Measurements from ENCODE around the gene ARHGAP26.

ARHGAP26 gene

DNA sequence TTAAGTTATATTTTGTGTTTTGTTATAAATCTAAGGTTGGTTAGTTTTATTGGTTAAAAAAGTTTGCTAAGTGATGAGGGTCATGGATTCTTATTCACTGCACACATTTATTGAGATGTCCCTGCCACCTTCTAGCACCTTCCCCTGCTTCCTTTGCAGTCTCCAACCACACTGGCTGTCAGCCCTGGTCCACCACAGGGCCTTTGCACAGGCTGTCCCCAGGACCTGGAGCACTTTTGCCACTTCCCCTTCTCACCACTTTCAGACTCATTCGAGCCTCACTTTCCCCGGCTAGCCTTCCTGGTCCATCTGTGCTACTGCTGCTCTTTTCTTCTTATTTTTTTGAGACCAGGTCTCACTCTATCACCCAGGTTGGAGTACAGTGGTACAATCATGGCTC is 45.3 kb downstream of the ARHGAP26 start:
- DNase-seq = no peak

DNA sequence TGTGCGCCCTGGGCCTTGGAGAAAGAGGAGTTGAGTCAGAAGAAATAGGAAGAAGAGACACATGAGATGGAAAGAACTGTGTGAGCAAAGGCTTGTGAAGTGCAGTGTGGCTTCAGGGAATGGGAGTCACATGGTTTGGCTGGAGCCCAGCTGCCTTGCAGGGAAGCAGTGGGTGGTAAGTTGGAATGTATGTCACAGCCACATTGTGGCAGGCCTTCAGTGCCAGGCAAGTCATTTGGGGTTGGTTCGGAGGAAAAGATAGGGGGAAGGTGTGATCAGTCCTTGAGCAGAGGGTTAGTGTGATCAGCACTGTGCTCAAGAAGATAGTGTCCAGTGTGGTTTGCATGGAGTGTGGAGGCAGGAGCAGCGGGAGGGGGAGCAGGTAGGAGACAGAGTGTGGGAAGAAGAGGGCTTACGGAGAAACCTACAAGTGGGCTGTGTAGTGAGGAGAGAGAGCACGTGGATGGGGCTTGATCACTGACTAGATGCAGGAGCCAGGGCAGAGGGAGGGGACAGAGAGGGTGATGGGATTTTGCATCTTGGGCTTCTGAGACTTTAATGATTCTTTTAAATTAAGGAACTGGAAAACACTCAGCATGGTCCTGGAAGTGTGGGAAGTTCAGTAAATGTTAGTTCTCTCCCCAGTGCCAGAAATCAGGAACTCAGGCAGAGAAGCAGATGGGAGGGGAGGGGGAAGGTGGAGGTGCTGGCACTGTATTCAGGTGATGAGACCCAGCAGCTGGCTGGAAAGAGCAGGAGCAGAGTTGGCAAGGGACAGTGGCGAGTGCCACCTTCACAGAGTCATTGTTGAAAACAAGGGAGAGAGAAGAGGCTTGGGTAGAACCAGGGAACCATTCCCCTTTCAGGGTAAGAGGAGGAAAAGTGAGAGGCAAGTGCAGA is 46.6 kb downstream of the ARHGAP26 start:
- DNase-seq = peak; percentile 8

DNA sequence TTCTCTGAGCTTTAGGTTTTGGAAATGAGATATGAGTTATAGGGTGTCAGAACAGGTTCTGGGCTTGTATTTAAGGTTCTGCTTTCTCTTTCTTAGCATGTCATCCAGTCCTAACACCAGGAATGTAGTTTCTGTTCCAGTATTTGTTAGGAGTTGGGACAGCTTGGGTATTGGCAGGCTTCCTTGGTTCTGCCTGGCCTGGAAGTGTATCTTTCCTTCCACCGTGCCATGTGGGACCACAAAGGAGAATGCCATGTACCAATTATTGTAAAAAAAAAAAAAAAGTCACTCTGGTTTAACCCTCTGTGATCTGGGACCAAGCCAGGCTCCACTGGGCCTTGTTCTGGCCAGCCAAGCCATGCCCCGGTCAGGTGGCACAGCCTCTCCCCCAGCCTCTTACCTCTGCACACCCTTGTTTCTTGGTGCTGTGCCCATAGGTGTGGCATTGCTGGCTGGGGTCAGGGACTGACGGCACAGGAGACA is 47.8 kb downstream of the ARHGAP26 start:
- no peak for DNase-seq

DNA sequence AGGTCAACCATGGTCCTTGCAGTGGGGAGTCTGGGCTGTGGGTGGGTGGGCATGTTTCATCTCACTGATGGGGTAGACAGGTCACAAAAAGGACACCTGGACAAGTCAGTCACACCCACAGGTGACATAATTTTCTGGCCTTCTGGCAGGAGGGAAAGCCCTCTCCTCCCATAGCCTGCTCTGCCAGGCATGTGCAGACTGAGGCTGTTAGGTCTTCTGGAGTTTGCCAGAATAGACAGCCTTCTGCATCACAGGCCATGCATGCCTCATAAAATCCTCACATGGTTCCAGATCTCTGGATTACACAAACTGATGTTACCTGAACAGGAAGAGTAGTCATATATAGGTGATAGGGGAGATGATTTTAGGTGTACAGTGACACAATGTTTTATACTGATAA is 49.1 kb downstream of the ARHGAP26 start:
- no peak for DNase-seq

DNA sequence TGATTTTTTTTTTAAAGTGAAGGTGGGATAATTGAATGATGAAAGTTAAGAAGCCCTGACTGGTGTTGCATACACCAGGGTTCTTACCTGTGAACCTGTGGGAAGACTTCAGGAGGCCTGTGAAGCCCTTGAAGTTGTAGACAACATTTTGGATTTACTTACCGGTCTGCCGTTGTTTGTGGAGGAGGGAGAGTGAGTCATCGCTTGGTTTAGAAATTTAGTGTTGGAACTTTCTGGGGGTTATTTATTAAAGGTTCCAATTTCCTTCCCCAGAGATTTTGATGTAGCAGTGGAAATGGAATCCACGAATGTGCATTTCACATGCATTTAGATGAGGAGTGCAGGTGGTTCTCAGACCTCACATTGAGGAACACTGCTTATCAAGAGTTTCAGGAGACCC is 49.6 kb downstream of the ARHGAP26 start:
- DNase-seq = no peak

DNA sequence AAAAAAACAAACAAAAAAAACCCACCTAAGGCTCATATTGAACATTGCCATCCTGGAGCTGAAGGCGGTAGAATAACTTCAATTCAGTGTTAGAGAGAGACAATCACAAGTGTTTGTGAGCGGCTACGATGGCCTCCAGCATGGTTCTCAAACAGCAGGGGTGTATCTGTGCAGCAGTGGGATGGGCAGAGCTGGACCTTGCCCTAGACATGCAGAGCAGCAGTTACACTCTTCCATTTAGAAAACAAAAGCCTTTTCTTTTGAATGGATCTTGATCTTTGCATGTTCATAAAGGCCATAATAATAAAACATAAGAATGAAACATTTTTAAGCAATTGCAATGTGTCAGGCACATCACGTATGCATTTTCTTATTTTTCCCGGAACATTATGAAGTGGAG is 50.3 kb downstream of the ARHGAP26 start:
- no peak for DNase-seq

DNA sequence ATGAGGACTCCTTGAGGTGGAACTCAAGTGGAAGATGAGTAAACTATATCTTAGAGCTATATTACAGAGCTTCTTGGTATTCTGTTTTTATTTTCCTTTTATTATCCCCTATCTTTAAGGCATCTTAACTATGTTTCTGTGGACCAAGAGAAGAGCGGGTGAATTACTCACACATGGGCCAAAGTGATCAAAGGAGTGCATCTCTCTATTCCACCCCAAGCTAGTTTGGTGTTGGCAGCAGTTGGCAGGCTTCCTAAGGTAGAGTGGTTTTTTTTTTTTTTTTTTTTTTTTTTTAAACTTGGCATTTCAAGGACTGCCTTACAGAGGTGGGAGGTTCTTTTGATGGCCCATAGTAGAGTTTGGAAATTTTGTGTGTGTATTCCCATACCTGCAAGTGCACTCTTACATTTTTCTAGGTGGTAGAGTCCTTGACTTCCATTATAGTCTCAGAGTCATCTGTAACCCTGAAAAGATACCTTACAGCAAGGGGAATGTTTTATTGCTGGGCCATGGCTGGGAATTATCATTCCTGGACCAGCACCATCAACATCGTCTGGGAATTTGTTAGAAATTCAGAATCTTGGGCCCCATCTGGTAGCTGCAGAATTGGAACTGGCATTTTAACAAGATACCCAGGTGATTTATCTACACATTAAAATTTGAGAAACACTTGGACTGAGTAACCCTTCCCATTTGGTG is 51.0 kb downstream of the ARHGAP26 start:
- no peak for DNase-seq

DNA sequence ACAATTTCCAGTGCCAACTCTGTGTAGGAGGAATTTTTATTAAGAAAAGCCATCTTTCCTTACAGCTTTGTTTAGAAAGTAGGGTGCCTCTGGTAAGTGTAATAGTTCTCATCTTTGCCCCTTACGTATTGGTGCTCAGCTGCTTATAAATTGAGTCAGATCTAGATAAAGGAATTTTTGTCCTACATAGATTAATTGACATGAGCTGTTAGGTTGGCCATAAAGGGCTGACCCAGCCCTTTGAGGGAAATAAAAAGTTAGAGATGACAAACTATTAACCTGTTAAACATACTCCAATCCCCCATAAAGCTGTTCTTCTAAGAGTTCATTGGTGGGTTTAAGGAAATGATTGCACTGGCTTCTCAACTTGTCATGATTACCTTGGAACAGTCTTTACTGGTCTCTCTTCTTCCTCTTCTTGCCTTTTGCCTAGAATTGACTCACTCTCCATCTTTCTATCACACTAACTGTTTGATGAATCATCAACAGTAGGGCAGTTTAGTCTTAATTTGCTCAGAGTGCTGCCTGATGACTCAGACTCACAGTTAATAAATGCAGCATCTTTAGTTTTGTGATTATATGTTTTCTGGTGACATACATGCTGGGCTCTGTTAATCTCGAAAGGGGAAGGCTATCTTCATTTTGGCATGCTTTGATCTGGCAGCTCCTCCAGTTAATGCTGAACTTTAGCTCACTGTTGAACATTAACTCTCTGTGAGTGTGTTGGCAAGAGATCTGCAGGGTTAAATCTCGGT is 51.7 kb downstream of the ARHGAP26 start:
- DNase-seq = no peak

DNA sequence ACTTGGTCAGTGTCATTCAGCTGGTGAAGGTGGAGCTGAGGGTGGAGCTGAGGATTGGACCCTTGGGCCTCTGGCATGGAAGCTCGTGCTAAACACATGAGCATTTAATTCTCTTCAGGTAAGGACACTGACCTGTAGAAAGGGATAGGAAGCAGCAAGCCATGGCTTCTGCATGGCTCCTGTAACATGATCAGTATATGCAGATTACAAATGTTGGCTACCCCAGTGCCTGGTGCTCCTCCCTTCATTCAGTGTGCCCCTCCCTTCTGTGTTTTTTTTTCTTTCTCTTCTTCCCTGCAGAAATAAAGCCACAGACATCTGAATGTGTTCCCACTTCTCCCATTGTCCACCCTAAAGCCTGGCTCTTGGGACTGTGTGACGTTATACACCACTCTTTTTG is 52.9 kb downstream of the ARHGAP26 start:
- no peak for DNase-seq

DNA sequence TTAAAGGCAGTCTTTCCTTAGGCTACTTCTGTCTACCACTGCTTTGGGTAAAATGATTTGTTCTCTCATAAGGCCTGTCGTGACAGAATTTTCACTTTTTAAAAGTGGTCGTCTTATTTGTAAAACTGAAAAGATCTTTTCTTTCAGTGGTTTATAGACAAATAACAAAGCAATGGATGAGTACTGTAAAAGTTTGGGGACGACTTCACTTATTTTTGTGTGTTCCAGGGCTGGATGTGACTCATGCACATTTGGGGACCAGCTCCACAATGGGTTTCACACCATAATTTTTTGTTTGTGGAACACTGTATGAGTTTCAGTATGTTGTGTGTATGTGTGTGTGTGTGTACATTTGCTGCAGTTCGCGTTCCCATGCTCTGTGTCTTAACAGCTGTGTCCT is 53.6 kb downstream of the ARHGAP26 start:
- DNase-seq = no peak

DNA sequence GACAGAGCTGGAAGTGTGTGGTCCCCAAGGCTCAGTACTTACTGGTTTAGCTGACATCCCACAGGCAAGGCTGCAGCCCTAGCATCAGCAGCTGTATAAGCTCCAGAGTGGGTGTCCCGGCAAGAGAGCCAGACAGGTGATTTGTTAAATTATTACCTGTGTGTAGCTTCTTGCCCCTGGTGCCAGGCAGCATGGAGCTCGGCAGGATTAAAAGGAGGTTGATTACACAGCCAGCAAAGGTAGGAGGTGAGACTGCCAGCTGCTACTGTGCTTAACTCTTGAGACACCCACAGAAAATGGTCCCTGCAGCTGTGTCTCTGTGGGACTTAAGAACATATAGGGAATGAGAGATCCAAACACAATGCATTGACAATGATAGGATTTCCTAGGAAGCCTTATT is 54.2 kb downstream of the ARHGAP26 start:
- no peak for DNase-seq

DNA sequence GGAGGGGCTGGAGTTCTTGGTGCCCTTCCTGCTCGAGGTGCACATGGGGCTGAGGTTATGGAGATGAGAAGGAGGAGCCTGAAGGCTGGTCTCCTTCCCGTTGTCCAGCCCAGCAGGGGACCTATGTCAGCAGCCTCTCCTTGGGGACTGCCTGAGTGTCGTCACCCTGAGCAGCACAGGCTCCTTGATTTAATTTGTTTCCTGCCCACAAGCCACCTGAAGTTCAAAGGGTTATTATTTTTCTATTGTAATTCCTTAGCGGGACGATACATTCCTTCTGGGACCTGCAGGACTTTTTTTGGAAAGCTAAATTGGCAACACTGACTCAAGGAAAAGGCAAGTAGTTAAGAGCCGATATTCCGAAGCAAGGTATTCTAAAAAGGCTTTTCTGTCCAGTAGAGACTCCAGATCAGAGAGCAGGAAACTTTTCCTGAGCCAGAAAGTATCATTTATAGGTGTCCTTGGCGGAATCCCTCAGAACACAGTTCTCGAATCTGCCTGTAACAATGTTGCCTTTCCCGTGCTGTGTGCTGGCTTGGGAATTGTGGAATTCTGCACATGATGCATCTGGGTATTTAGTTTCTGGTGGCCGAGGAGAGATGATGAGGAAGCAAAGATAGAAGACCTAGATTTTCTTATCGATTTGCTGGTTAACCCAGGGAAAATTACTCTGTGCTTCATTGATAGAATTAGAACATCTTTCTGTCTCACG is 55.4 kb downstream of the ARHGAP26 start:
- DNase-seq = no peak

DNA sequence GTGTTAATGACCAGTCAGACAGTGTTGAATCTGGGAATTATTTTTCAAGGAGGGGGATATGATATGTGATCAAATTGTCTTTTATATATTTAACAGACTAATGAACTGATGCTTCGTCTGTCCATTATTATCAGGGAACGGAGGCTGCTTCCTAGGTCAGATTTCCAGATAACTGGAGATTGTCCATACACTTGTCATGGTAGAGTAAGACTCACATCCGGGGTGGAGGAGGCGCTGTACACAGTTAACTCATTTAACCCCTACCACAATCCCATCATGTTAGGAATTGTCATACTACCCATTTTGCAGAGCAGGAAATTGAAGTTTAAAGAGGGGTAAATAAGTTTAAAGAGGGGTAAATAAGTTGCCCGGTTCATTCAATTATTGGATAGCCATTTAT is 55.9 kb downstream of the ARHGAP26 start:
- no peak for DNase-seq

DNA sequence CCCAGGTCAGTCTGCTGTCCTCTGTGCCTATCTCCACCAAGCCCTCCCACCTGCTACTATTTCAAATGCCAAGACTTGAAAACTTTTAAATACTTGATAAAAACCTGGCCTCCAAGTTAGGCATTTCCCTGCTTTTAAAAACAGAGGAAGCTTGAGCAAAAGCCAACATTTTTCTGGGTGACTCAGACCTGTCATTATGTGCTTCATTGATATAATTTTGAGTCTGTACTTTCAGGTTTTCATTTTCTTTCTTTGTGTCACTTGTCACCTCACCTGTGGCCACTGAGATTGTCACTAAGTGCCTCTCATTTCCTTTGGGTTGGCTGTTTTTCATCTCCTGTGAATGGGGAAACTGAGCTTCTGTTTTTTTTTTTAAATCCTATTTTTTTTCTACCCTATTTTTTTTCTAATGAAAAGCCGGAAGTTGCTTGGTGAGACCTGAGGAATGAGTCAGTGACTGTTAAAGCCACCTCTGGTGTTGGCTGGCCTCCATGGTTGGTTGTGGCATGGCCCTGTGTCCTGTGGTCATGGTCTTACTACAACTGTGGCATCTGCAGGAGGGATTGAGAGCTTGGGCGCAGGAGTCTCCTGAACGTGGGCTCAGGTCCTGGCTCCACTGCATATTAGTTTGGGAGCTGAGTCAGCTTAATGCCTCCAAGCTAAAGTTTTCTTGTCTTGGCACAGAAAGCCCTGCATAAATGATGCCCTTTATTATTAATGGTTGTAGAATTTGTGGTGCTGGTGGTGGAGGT is 56.7 kb downstream of the ARHGAP26 start:
- no peak for DNase-seq

DNA sequence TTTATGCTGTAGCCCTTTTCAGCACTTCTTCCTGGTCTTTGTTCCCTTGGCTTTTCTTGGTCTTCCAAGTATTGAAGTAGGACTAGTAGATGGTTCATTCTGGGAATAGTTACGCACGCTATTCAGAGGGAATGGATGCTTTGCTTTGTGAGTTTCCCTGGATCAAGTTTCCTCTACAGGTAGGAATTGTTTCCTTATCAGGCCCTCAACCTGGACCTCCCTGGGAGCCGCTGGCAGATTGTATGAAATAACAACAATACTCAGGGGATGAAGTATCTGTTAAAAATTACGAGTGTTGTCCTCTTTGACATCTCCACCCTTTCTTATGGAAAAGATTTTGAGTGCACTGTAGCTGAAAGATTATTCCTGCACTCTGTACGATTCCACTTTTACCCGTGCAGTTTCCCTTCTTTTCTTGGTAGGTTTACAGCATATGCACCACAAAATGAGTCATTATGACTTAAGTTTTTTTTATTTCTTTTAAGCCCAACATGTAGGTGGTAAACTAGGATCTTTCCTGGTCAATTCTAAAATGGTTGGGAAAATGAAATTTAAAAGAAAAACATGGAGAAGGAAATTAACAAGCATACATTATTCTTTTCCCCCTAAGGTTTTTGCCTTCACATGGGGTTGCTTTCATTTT is 57.9 kb downstream of the ARHGAP26 start:
- DNase-seq = no peak

DNA sequence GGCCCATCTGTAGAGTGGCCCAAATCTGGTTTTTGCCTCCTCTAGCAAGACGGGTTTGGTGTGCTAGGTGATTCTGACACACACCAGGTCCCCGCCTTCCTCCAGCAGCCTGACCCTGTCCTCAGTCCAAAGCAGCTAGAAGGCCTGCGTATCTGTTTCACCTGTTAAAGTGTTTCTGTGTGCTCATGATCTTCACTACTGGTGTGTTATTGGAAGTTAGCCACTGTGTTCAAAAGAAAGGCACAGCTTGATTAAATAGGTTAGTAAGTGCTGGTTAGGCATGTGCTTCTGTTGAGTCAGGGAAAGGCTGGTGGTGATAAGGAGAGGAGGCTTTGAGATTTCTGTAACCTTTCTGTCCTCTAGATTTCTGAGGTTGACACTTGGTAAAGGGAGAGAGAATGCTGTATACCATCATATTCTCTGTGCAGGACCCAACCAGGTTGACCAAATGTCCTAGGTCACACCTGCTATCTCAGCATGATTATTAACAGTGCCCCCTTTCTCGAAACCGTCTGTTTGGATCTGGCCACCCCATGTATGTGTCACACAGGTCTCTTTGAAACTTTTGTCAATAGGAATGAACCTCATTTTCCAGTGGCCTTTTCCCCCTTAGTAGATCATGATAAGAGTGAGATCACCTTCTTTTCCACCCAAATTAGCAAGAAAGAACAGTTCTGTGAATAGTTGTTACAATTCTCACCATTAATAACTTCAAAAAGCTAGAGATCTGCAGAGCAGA is 58.8 kb downstream of the ARHGAP26 start:
- no peak for DNase-seq

DNA sequence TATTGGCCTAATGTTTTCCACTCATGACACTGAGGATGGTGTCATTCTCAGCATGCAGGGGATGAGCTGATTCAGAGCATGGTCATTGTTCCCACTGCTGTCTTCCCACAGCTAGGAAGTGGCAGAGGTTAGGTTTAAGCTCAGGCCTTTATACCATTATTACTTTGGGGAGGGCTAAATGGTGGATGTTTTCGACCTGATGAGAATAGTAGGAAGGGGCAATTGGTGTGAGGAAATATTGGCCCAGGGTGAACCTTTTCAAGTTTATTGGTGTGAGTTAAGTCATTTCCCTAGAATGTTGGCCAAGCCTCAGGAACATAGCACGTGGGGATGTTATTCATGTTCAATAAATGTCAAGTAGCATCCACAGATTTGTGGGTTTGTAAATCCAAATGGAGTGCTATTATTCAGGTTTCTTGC is 59.6 kb downstream of the ARHGAP26 start:
- DNase-seq = no peak

DNA sequence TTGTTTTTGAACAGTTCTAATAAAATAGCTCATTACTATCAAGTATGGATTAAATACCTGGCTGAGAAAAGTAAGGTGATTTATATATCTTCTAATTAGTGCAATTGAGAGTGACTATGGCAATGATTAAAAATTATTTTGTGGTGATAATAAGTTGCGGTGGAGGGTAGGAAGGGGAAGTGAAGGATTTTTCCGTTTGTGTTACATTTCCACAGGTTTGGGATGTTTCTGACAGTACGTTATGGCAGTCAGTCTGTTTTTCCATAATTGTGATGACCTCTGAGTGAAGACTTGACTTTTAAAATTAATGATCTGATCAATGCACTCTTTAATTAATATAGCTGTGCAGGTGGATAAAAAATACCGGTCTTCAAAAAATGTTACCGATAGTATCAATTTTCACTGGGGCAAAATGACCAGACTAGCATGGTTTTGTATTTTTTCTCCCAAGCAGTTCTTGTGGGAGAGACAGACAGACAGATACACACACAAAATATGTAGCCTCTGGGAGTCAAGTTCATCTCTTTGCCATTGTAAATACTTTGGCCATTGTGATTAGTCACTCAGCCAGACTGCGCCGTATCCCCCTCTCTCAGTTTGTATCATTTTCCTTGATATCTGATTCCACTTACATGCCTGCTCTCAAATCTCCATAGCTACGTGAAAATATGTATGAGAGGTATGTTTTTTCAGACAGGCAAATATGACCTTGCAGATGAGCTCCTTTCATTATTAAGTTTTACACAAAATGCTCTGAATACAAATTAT is 60.2 kb downstream of the ARHGAP26 start:
- DNase-seq = no peak

DNA sequence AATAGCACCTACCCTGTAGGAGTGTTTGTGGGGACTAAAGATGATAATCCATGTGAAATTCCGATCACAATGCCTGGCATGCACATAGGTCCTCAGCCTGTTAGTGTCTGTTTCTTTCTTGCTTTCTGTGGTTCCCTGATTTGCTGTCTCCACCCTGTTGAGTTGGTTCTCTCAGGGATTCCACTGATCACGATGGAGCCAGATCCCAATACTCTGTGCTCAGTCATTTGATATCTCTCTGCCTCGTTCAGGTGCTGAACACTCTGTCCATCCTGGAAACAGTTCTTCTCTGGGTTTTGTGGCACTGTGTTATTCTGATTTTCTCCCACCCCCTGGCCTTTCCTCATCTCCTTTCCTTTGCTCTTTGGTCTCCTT is 60.8 kb downstream of the ARHGAP26 start:
- DNase-seq = no peak

DNA sequence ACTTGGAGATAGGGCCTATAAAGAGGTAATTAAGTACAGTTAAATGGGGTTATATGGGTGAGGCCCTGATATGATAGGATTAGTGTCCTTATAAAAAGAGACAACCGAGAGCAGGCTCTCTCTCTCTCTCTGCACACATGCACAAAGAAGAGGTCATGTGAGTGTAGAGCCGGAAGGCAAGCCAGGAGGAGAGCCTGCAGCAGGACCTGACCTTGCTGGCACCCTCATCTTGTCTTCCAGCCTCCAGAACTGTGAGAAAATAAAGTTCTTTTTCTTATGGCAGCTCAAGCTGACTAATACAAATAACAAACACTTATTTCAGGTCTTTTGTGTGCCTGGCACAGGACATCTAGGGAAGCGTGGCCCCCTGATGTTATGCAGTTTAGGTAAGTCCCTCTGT is 62.1 kb downstream of the ARHGAP26 start:
- no peak for DNase-seq

Measured in NCI-H1694 (cell line).